HG02623 (cell line): ENCODE results near the gene UBALD1.
"Not testable (repeated sequence)": the region's sequence is repeated elsewhere in the genome, so short reads cannot be mapped to it uniquely, and the experiment has no call there.

Experiments used
- ATAC-seq: cut with Tn5 transposase; IDR thresholded peaks from one replicate; pipeline ENCODE4 v1.9.1; 2021; ENCODE audit warnings: moderate library complexity; ENCODE audit not compliant: unreplicated experiment

UBALD1 gene

GRCh38 chr16:4614571-4615383 is at the start of gene UBALD1:
Gene UBALD1 (minus strand): TSS chr16:4614888. CDS start chr16:4614797, 91 bp downstream.
- peak; percentile 52 for ATAC-seq

GRCh38 chr16:4663777-4664465 is 49.2 kb upstream of the UBALD1 start:
- ATAC-seq, result no peak

GRCh38 chr16:4663465-4663776 is 48.7 kb upstream of the UBALD1 start:
- ATAC-seq, result no peak

GRCh38 chr16:4661661-4662060 is 47.0 kb upstream of the UBALD1 start:
- no peak for ATAC-seq

- no peak for ATAC-seq
Observed at GRCh38 chr16:4660454-4661007, 45.8 kb upstream of the UBALD1 start.

GRCh38 chr16:4659363-4660353 is 45.0 kb upstream of the UBALD1 start:
- no peak for ATAC-seq

- ATAC-seq, result no peak
Observed at GRCh38 chr16:4656695-4657686, 42.3 kb upstream of the UBALD1 start.

- no peak for ATAC-seq
Observed at GRCh38 chr16:4656221-4656620, 41.5 kb upstream of the UBALD1 start.

GRCh38 chr16:4655801-4656200 is 41.1 kb upstream of the UBALD1 start:
- ATAC-seq, result no peak

- ATAC-seq, result no peak
Observed at GRCh38 chr16:4654964-4655590, 40.4 kb upstream of the UBALD1 start.

- ATAC-seq, result no peak
Observed at GRCh38 chr16:4654011-4654963, 39.6 kb upstream of the UBALD1 start.

GRCh38 chr16:4652561-4652960 is 37.9 kb upstream of the UBALD1 start:
- ATAC-seq, result no peak

GRCh38 chr16:4651827-4652226 is 37.1 kb upstream of the UBALD1 start:
- ATAC-seq, result no peak

GRCh38 chr16:4650443-4651074 is 35.9 kb upstream of the UBALD1 start:
- not testable (repeated sequence) for ATAC-seq

GRCh38 chr16:4649744-4650442 is 35.2 kb upstream of the UBALD1 start:
- no peak for ATAC-seq

- no peak for ATAC-seq
Observed at GRCh38 chr16:4648917-4649316, 34.2 kb upstream of the UBALD1 start.

- ATAC-seq, result no peak
Observed at GRCh38 chr16:4647644-4647980, 32.9 kb upstream of the UBALD1 start.
